Measurements from ENCODE around the gene TKTL1.

- TF ChIP-seq, protein P1, sequence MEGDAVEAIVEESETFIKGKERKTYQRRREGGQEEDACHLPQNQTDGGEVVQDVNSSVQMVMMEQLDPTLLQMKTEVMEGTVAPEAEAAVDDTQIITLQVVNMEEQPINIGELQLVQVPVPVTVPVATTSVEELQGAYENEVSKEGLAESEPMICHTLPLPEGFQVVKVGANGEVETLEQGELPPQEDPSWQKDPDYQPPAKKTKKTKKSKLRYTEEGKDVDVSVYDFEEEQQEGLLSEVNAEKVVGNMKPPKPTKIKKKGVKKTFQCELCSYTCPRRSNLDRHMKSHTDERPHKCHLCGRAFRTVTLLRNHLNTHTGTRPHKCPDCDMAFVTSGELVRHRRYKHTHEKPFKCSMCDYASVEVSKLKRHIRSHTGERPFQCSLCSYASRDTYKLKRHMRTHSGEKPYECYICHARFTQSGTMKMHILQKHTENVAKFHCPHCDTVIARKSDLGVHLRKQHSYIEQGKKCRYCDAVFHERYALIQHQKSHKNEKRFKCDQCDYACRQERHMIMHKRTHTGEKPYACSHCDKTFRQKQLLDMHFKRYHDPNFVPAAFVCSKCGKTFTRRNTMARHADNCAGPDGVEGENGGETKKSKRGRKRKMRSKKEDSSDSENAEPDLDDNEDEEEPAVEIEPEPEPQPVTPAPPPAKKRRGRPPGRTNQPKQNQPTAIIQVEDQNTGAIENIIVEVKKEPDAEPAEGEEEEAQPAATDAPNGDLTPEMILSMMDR (IDR thresholded peaks at IDR 0.05) = no peak
- TF ChIP-seq EZH2 (IDR thresholded peaks at IDR 0.05) (no peak), EZH2phosphoT487 (IDR thresholded peaks at IDR 0.05) (no peak)
These were observed 27.3 kb downstream of the TKTL1 start for GRCh38 chrX:154322890-154323289.

Data from neural progenitor cell (in vitro differentiated cells).